IMR-90 (cell line): Measurements from ENCODE around the gene SLCO3A1. TPM values are rescaled to one million over a fixed set of nuclear protein-coding genes. Genes with fewer than 3 reads are reported as not detected.

ENCODE experiments used
- ATAC-seq: fragments of 200-7000 bp; cut with Tn5 transposase; 2 replicates; pipeline ENCODE4 v1.9.1; 2020; ENCODE audit warnings: low read depth, mild to moderate bottlenecking, moderate library complexity
- BruUV-seq: library from RNA; stranded (reverse); fragments of 400-500 nt; replicated peaks from 2 replicates; lab custom pipeline; 2021; lab: Mats Ljungman, UMichigan
- CTCF ChIA-PET: fragments of 300-600 bp; formaldehyde crosslinking; extraction: SDS; loops from one replicate; lab custom pipeline; 2021; ENCODE audit warnings: antibody characterized with exemption; lab: Yijun Ruan, JAX
- POLR2A ChIA-PET: fragments of 300-600 bp; sonication (Branson Sonifier 250); formaldehyde crosslinking; loops from one replicate; lab custom pipeline; 2022; ENCODE audit warnings: antibody characterized with exemption; ENCODE audit not compliant: unreplicated experiment; lab: Charles Lee
- DNase-seq: peaks from one replicate; pipeline ENCODE4 v3.0.0; 2013
- H2AFZ ChIP-seq: replicated peaks from 2 replicates; pipeline ENCODE3; 2013; ENCODE audit warnings: low read length, mild to moderate bottlenecking; ENCODE audit not compliant: poor library complexity
- H2AK5ac ChIP-seq: 2 replicates; pipeline ENCODE4 v1.6.1; 2013; ENCODE audit warnings: low read depth, low read length, inconsistent platforms
- H2AK9ac ChIP-seq: replicated peaks from 2 replicates; pipeline ENCODE3; 2013; ENCODE audit warnings: mild to moderate bottlenecking, low read depth, low read length, moderate library complexity; ENCODE audit not compliant: poor library complexity
- H2BK120ac ChIP-seq: 2 replicates; pipeline ENCODE4 v1.6.1; 2013; ENCODE audit warnings: low read depth, low read length, inconsistent platforms
- H2BK15ac ChIP-seq: 3 replicates; pipeline ENCODE4 v1.6.1; 2013; ENCODE audit warnings: low read depth, low read length, inconsistent platforms
- H2BK20ac ChIP-seq: 2 replicates; pipeline ENCODE4 v1.6.1; 2013; ENCODE audit warnings: low read depth, mild to moderate bottlenecking, inconsistent platforms, low read length, moderate library complexity
- H2BK5ac ChIP-seq: 2 replicates; pipeline ENCODE4 v1.6.1; 2013; ENCODE audit warnings: mild to moderate bottlenecking, low read depth, low read length, inconsistent platforms; ENCODE audit not compliant: poor library complexity, severe bottlenecking
- H3K14ac ChIP-seq: replicated peaks from 2 replicates; pipeline ENCODE4 v1.6.1; 2013; ENCODE audit warnings: low read depth, low read length, inconsistent platforms
- H3K18ac ChIP-seq: 2 replicates; pipeline ENCODE4 v1.6.1; 2013; ENCODE audit warnings: low read depth, low read length, control low read depth
- H3K23ac ChIP-seq: 2 replicates; pipeline ENCODE4 v1.6.1; 2013; ENCODE audit warnings: low read depth, low read length, inconsistent platforms
- H3K27ac ChIP-seq: 2 replicates; pipeline ENCODE4 v1.5.1; 2013; ENCODE audit warnings: mild to moderate bottlenecking, control low read depth, low read length; ENCODE audit not compliant: insufficient read depth
- H3K27me3 ChIP-seq: 2 replicates; pipeline ENCODE4 v1.6.1; 2013; ENCODE audit warnings: low read length; ENCODE audit not compliant: control insufficient read depth, insufficient read depth
- H3K36me3 ChIP-seq: 2 replicates; pipeline ENCODE4 v1.6.1; 2013; ENCODE audit warnings: low read length, mixed read lengths; ENCODE audit not compliant: control insufficient read depth, insufficient read depth
- H3K4ac ChIP-seq: 2 replicates; pipeline ENCODE4 v1.6.1; 2013; ENCODE audit warnings: low read depth, low read length, inconsistent platforms
- H3K4me1 ChIP-seq: 2 replicates; pipeline ENCODE4 v1.6.1; 2013; ENCODE audit warnings: low read length, mixed read lengths; ENCODE audit not compliant: control insufficient read depth, insufficient read depth
- H3K4me2 ChIP-seq: 2 replicates; pipeline ENCODE4 v1.6.1; 2013; ENCODE audit warnings: low read depth, mild to moderate bottlenecking, control low read depth, low read length, moderate library complexity
- H3K4me3 ChIP-seq: 2 replicates; pipeline ENCODE4 v1.5.1; 2013; ENCODE audit warnings: low read depth, mild to moderate bottlenecking, control low read depth, low read length, moderate library complexity; ENCODE audit not compliant: insufficient read depth
- H3K56ac ChIP-seq: 2 replicates; pipeline ENCODE4 v1.6.1; 2013; ENCODE audit warnings: low read length, inconsistent platforms; ENCODE audit not compliant: insufficient read depth; ENCODE audit errors: extremely low read depth
- H3K79me1 ChIP-seq, 2 experiments: 2 replicates each; pipeline ENCODE4 v1.6.1; 2013; ENCODE audit warnings: low read length in 2 of 2, inconsistent platforms in 1 of 2, low read depth in 1 of 2
- H3K9ac ChIP-seq: 2 replicates; pipeline ENCODE4 v1.6.1; 2013; ENCODE audit warnings: low read depth, low read length, control low read depth
- H3K9me1 ChIP-seq: 2 replicates; pipeline ENCODE4 v1.6.1; 2013; ENCODE audit warnings: low read length, inconsistent platforms; ENCODE audit not compliant: insufficient read depth
- H3K9me3 ChIP-seq: 2 replicates; pipeline ENCODE4 v1.6.1; 2013; ENCODE audit warnings: low read length; ENCODE audit not compliant: control insufficient read depth, insufficient read depth
- H4K20me1 ChIP-seq: 2 replicates; pipeline ENCODE4 v1.6.1; 2013; ENCODE audit warnings: low read length, inconsistent platforms; ENCODE audit not compliant: insufficient read depth
- H4K5ac ChIP-seq: 2 replicates; pipeline ENCODE4 v1.6.1; 2013; ENCODE audit warnings: mild to moderate bottlenecking, low read depth, low read length, control low read depth
- H4K8ac ChIP-seq, 2 experiments: 2 replicates each; pipeline ENCODE4 v1.6.1; 2013; ENCODE audit warnings: low read depth in 2 of 2, low read length in 2 of 2, control low read depth in 1 of 2, inconsistent platforms in 1 of 2
- H4K91ac ChIP-seq: 2 replicates; pipeline ENCODE4 v1.6.1; 2013; ENCODE audit warnings: low read depth, low read length, inconsistent platforms; ENCODE audit not compliant: insufficient read depth
- CEBPB ChIP-seq: IDR thresholded peaks from 2 replicates; pipeline ENCODE4 v1.6.1; 2012; ENCODE audit warnings: low read depth, low read length, improper control_type of control experiment
- CHD1 ChIP-seq: IDR thresholded peaks from 2 replicates; pipeline ENCODE4 v1.6.1; 2012; ENCODE audit warnings: low read depth, low read length, improper control_type of control experiment
- FOS ChIP-seq: fragments of 150-350 bp; IDR thresholded peaks from 2 replicates; pipeline ENCODE4 v1.6.1; 2016; ENCODE audit warnings: low read depth, low read length
- MAFK ChIP-seq: IDR thresholded peaks from 2 replicates; pipeline ENCODE4 v1.6.1; 2012; ENCODE audit warnings: low read depth, low read length, improper control_type of control experiment
- MAZ ChIP-seq: IDR thresholded peaks from 2 replicates; pipeline ENCODE4 v1.6.1; 2012; ENCODE audit warnings: low read depth, mild to moderate bottlenecking, low read length, improper control_type of control experiment, moderate library complexity, borderline replicate concordance
- MXI1 ChIP-seq: IDR thresholded peaks from 2 replicates; pipeline ENCODE4 v1.6.1; 2012; ENCODE audit warnings: low read depth, mild to moderate bottlenecking, low read length, moderate library complexity, borderline replicate concordance
- NFE2L2 ChIP-seq: fragments of 150-350 bp; IDR thresholded peaks from 2 replicates; pipeline ENCODE4 v1.6.1; 2016; ENCODE audit warnings: low read depth, mild to moderate bottlenecking, low read length
- POLR2A ChIP-seq: IDR thresholded peaks from 2 replicates; pipeline ENCODE4 v1.6.1; 2012; ENCODE audit warnings: mild to moderate bottlenecking, low read depth, low read length
- RAD21 ChIP-seq: IDR thresholded peaks from 2 replicates; pipeline ENCODE4 v1.6.1; 2012; ENCODE audit warnings: low read length, improper control_type of control experiment
- RCOR1 ChIP-seq: IDR thresholded peaks from 2 replicates; pipeline ENCODE4 v1.6.1; 2012; ENCODE audit warnings: mild to moderate bottlenecking, low read length, improper control_type of control experiment; ENCODE audit not compliant: insufficient replicate concordance
- SMC3 ChIP-seq: fragments of 150-350 bp; IDR thresholded peaks from 2 replicates; pipeline ENCODE4 v1.6.1; 2016; ENCODE audit warnings: low read depth, mild to moderate bottlenecking, antibody characterized with exemption, low read length, moderate library complexity
- whole genome bisulfite sequencing, 2 experiments: methylation state at CpG; one replicate each; pipeline versions ENCODE4 v1.1.5 to v1.1.7; 2013; ENCODE audit warnings: missing lambda C conversion rate in 2 of 2; ENCODE audit not compliant: insufficient read length in 1 of 2; ENCODE audit errors: extremely low coverage in 2 of 2; 5-methylcytosine and 5-hydroxymethylcytosine counted together
- dilution Hi-C: fragments of 300-500 bp; cut with HindIII; formaldehyde crosslinking; loops from one replicate; pipeline ENCODE4 v1.14.3; 2018; ENCODE audit warnings: low sequenced_read_pairs; ENCODE audit not compliant: unreplicated experiment
- in situ Hi-C: fragments of 300-500 bp; cut with MboI; formaldehyde crosslinking; loops from 3 replicates; pipeline ENCODE4 v1.14.3; 2019; ENCODE audit warnings: low sequenced_read_pairs, inconsistent platforms, mixed read lengths
- intact Hi-C: fragments of 100-400 bp; cut with micrococcal nuclease; formaldehyde crosslinking; loops from 2 replicates; pipeline ENCODE4 v1.10.0; 2022
- polyA plus RNA-seq, 3 experiments: library from polyadenylated mRNA; depleted of rRNA; stranded (reverse); fragments of >200 nt; gene quantifications; 2 replicates each; pipeline ENCODE4 v1.2.3, GENCODE V29; 2012; ENCODE audit warnings: low replicate concordance in 1 of 3
- total RNA-seq: library from RNA; depleted of rRNA; stranded (reverse); fragments of >200 nt; gene quantifications from 2 replicates; pipeline ENCODE4 v1.2.3, GENCODE V29; 2012
- TF ChIP-seq, protein P1 (sequence below): fragments of 150-350 bp; IDR thresholded peaks from 2 replicates; pipeline ENCODE4 v1.6.1; 2017; ENCODE audit warnings: mild to moderate bottlenecking, antibody characterized with exemption, low read length, low read depth
- TF ChIP-seq, protein P2 (sequence below): conservative IDR thresholded peaks from 2 replicates; pipeline ENCODE4 v1.5.1; 2012; ENCODE audit warnings: mild to moderate bottlenecking, low read depth, low read length, improper control_type of control experiment
- TF ChIP-seq, protein P3 (sequence below): fragments of 150-350 bp; IDR thresholded peaks from 2 replicates; pipeline ENCODE4 v1.6.1; 2016; ENCODE audit warnings: low read depth, mild to moderate bottlenecking, low read length, moderate library complexity, borderline replicate concordance

The SLCO3A1 gene
- total and polyA plus RNA-seq, 2 of the 4 experiments (the other 2 are of a cell fraction) = 4.7 to 8.1 TPM

DNA sequence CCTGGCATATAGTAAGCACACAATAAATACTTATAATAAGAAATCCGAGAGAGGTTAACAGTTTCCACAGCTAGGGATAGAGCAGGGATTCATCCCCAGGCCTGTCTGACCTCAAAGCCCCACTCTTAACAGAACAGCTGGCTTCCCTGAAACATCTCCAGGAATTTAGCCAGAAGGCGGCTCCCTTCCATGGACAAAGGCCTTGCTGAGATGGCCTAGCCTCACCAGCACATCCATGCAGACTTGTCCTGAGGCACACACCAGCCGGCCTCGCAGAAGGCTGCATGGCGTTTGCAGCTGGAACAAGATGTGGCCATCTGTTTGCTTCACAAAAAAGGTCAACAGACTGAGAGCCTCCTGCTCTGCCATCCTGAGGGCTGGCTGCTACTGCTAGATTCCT is 245.4 kb downstream of the SLCO3A1 start:
- Histone ChIP-seq H3K18ac (no peak overlapping the region), H2BK15ac (no peak overlapping the region), H3K27me3 (no peaks in the 10 kb centered on the region), H4K20me1 (no peaks in the 10 kb centered on the region), H3K4me2 (no peak overlapping the region), H3K9me1 (no peaks in the 10 kb centered on the region), H3K14ac (no peak overlapping the region), H4K5ac (no peak overlapping the region), H3K79me1 (no peaks in the 10 kb centered on the region), H2AK5ac (no peak overlapping the region), H2BK20ac (no peak overlapping the region), H4K91ac (no peak overlapping the region), H3K4me3 (no peak overlapping the region), H3K23ac (no peak overlapping the region), H3K36me3 (no peaks in the 10 kb centered on the region), H2BK120ac (no peak overlapping the region), H2AK9ac (no peak overlapping the region), H3K27ac (no peak overlapping the region), H2AFZ (no peak overlapping the region), H4K8ac (no peak overlapping the region), H2BK5ac (no peak overlapping the region), H3K9ac (no peak overlapping the region), H3K4me1 (no peaks in the 10 kb centered on the region), H3K56ac (no peak overlapping the region), H3K4ac (no peak overlapping the region), H3K9me3 (no peaks in the 10 kb centered on the region)
- dilution Hi-C loops (no loop called here), in situ Hi-C loops (loop anchor here (5.0 kb wide), 1 partner anchor 288 kb away; no protein-coding TSS in a partner anchor), intact Hi-C loops (loop anchor here (10.0 kb wide), 1 partner anchor 696 kb away; no protein-coding TSS in a partner anchor)
- ATAC-seq (no peak), DNase-seq (no peak)
- TF ChIP-seq MAFK = no peak
- no peak for TF ChIP-seq RCOR1
- TF ChIP-seq, protein P1, sequence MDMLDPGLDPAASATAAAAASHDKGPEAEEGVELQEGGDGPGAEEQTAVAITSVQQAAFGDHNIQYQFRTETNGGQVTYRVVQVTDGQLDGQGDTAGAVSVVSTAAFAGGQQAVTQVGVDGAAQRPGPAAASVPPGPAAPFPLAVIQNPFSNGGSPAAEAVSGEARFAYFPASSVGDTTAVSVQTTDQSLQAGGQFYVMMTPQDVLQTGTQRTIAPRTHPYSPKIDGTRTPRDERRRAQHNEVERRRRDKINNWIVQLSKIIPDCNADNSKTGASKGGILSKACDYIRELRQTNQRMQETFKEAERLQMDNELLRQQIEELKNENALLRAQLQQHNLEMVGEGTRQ = no peak
- TF ChIP-seq, protein P2, sequence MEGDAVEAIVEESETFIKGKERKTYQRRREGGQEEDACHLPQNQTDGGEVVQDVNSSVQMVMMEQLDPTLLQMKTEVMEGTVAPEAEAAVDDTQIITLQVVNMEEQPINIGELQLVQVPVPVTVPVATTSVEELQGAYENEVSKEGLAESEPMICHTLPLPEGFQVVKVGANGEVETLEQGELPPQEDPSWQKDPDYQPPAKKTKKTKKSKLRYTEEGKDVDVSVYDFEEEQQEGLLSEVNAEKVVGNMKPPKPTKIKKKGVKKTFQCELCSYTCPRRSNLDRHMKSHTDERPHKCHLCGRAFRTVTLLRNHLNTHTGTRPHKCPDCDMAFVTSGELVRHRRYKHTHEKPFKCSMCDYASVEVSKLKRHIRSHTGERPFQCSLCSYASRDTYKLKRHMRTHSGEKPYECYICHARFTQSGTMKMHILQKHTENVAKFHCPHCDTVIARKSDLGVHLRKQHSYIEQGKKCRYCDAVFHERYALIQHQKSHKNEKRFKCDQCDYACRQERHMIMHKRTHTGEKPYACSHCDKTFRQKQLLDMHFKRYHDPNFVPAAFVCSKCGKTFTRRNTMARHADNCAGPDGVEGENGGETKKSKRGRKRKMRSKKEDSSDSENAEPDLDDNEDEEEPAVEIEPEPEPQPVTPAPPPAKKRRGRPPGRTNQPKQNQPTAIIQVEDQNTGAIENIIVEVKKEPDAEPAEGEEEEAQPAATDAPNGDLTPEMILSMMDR = no peak
- TF ChIP-seq MXI1 = no peak
- no peak for TF ChIP-seq POLR2A
- no peak for TF ChIP-seq MAZ
- no peak for TF ChIP-seq CEBPB
- no peak for TF ChIP-seq FOS
- no peak for TF ChIP-seq SMC3
- TF ChIP-seq NFE2L2 = no peak
- no peak for TF ChIP-seq CHD1
- TF ChIP-seq RAD21 = no peak
- TF ChIP-seq, protein P3, sequence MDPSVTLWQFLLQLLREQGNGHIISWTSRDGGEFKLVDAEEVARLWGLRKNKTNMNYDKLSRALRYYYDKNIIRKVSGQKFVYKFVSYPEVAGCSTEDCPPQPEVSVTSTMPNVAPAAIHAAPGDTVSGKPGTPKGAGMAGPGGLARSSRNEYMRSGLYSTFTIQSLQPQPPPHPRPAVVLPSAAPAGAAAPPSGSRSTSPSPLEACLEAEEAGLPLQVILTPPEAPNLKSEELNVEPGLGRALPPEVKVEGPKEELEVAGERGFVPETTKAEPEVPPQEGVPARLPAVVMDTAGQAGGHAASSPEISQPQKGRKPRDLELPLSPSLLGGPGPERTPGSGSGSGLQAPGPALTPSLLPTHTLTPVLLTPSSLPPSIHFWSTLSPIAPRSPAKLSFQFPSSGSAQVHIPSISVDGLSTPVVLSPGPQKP = no peak
- no TSS peak for BruUV-seq
- POLR2A ChIA-PET = no interaction called here
- CTCF ChIA-PET = interaction anchor here (0.6 to 1.2 kb wide), 3 partner anchors 50 to 752 kb away, joined by 3 to 5 read pairs (median 4); no protein-coding TSS in a partner anchor
- 63% methylated on average over 4 of the region's 5 CpGs; no CpG with 5 or more reads in 1 of the 2 experiments for WGBS, 2 experiments
